ENCODE data around the gene CALY.
"Not testable (repeated sequence)": the region's sequence is repeated elsewhere in the genome, so short reads cannot be mapped to it uniquely, and the experiment has no call there.

The CALY gene

DNA sequence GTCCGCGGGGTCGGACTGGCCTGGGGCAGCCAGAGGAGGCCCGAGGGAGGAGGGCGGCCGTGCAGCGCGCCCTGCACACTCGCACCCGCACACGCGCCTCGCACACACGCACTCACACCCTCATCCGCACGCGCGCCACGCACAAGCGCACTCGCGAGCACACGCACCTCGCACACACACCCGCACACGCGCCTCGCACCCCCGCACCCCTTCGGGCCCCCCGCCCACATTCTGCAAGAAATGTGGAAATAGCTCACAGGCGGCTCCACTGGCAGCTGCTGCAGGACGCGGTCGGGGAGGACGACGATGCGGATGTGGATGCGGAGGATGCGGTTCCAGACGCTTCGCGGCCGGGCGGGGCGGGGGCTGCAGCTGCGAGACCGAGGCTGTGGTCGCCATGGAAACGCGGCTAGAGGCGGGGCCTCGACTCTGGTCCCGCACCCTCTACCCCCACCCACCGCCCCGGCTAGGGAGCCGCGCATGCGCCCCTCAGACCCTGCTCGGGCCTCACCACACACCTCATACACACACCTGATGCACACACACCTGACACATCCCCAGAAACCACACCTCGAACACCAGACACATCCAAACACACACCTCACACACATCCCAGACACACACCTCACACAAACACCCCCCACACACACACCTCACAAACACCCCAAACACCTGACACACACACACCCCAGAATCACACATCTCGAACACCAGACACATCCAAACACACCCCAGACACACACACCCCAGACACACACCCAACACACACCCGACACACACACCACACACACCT is at the start of gene CALY:
CALY (minus strand) TSS at position 320 of the 793 bp plus-strand sequence. CDS start 7,907 bp downstream, outside the sequence.
- DNase-seq = peak; percentile 79

GRCh38 chr10:133385214-133385613 is 48.5 kb upstream of the CALY start:
- DNase-seq = no peak

GRCh38 chr10:133384071-133384470 is 47.4 kb upstream of the CALY start:
- DNase-seq = no peak

- DNase-seq = no peak
Measured at GRCh38 chr10:133383551-133383950, 46.9 kb upstream of the CALY start.

GRCh38 chr10:133381036-133381435 is 44.3 kb upstream of the CALY start:
- DNase-seq = no peak

DNA sequence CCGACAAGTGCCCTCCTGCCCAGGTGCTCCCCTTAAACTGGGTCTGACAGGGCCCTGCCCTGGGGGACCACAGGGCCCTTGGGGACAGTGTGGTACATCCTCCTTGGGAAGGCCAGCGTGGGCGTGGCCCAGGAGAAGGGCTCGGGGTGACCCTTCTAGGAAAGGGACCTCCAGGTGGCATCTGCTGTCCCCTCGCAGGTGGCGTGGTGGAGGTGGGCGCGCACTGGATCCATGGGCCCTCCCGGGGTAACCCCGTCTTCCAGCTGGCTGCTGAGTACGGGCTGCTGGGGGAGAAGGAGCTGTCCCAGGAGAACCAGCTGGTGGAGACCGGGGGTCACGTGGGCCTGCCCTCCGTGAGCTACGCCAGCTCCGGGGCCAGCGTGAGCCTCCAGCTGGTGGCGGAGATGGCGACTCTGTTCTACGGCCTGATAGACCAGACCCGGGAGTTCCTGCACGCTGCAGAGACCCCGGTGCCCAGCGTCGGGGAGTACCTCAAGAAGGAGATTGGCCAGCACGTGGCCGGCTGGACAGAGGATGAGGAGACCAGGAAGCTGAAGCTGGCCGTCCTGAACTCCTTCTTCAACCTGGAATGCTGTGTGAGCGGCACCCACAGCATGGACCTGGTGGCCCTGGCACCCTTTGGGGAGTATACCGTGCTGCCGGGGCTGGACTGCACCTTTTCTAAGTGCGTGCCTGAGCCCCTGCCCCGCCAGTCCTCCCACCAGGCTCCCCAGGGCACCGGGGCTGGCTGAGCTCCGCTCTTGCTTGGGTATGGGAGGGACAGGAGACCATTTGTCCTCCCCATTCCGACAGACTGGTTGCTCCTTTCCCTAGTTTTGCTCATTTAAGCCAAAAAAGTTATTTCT is 43.3 kb upstream of the CALY start:
- no peak for DNase-seq

DNA sequence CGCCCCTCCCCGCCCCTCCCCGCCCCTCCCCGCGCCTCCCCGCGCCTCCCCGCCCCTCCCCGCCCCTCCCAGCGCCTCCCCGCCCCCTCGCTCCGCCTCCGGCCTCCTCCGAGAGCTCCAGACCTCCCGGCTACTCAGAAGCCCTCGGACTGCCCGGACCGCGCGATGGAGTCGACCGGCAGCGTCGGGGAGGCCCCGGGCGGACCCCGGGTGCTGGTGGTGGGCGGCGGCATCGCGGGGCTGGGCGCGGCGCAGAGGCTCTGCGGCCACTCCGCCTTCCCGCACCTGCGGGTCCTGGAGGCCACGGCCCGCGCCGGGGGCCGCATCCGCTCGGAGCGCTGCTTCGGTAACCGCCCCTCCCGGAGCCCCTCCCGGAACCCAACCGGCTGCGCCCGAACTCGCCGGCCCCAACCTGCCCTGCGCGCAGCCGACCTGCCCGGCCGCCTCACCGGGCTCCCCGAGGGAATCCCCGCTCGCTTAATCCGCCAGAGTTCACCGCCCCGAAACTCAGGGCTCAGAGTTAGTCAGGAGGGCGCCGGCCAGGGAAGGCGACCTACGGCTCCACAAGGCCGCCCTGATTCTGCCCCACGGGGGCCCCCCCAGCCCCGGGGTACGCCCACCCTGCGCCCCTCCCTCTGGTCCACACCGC is 42.6 kb upstream of the CALY start, which contains the start of gene PAOX:
PAOX (plus strand) TSS at position 111 of the 649 bp plus-strand sequence; CDS start at position 166, 55 bp downstream.
- peak; percentile 59 for DNase-seq

DNA sequence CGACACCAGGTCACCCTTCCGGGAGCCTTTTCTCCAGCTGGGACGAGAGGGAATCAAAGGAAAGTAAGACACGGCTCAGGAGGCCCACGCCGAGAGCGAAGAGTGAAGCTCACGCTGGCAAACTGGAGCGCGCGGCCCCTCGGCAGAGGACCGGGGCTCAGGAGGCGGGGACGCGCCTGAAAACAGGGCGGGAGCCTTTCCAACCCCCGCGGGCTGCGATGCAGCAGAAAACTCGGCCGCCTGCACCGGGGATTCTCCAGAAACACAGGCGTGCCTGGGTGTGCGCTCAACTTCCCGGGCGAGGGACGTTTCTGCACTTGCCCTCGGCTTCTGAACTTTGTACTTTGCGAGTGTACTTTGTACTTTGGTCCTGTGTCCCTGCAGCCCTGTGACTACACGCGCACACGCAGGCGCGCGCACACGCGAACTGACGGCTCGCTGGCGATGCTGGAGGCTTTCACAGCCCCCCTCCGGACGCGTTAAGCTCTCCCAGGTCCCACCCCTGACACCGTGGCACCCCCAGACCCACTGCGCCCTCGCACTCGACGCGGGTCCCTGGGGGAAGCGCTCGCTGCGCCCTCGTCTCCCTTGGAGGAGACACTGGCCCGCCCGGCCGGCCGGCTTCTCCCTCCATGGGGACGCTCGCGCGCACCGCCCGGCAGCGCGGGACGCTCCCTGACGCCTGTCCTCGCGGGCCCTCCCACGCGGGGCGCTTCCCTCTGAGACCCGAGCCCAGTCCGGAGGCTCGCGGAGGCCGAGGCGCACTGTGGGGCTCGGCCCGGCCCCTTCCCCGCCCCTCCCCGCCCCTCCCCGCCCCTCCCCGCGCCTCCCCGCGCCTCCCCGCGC is 41.8 kb upstream of the CALY start:
- DNase-seq = peak; percentile 64

DNA sequence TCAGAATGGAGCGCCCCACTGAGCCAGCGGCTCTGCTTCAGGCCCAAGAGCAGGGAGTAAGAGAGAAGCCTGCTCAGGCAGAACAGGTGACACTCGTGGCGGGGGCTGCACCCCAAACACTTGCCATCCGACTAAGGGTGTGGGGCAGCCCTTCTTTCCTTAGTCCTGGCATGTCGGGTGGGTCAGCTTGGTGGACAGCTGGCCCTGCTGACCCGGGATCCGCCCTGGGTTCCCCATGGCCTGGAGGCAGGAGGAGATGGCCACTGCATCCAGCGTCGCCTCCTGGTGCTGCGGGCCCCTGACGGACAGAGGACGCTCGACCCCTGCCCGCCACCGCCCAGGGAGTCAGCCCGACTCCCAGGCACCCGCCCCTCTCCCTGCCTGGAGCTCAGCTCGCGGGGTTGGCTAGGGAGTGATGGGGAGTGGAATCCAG is 41.1 kb upstream of the CALY start:
- no peak for DNase-seq

- DNase-seq = no peak
Measured at GRCh38 chr10:133377025-133377817, 40.5 kb upstream of the CALY start.

DNA sequence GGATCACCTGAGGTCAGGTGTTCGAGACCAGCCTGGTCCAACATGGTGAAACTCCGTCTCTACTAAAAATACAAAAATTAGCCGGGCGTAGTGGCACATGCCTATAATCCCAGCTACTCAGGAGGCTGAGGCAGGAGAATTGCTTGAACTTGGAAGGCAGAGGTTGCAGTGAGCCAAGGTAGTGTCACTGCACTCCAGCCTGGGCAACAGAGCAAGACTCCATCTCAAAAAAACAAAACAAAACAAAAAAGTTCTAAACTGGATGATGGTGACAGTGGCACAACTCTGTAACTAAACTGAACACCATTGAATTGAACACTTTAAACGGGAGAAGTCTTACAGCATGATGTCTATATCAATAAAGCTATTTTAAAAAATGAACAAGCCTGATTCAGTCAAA is 39.5 kb upstream of the CALY start:
- not testable (repeated sequence) for DNase-seq

GRCh38 chr10:133375357-133376115 is 38.8 kb upstream of the CALY start:
- no peak for DNase-seq

DNA sequence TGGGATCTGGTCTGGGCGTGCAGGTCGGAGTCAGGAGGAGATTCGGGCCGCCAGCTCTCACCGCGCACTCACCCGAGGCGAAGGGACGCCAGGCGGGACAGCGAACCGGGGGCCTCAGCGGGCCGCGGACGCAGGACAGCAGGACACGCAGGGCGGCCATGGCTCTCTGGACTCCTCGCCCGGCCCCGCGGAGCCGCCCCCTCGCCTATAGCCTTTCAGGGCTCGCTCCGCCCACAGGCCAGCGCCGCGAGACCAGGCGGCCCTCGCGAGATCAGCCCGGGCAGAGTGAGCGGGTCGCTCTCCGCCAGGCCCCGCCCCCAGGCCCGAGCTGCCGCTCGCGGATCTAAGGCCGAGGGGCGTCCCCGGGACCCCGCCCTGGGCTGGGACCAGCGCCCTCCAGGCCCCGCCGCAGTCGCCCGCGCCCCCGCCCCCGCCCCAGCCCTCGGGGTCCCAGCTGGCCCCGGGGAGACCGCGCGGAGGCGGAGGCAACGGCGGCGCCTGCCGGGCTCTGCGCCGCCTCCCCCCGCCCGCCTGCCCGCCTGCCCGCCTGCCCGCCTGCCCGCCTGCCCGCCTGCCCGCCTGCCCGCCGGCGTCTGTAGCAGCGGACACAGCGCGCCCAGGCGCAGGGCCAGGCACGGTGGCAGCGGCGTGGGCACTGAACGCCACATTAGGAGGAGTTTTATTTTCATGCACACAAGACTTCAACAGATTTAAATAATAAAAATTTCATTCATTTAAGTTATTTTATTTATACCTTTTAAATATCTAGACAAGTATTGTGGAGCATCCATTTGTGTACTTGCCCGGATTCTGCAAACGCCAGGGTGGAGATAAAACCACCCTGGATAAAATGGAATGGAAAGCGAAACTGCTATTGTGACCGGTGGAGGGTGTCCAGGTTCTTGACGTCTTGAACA is 36.7 kb upstream of the CALY start, which contains the start of gene ECHS1:
ECHS1 (minus strand) TSS at position 181 of the 917 bp plus-strand sequence; CDS start at position 160, 21 bp downstream.
- DNase-seq = peak; percentile 96

GRCh38 chr10:133372507-133372906 is 35.8 kb upstream of the CALY start:
- DNase-seq = no peak

- no peak for DNase-seq
Measured at GRCh38 chr10:133370030-133370786, 33.5 kb upstream of the CALY start.

GRCh38 chr10:133368153-133368552 is 31.5 kb upstream of the CALY start:
- DNase-seq = no peak

GRCh38 chr10:133367461-133367860 is 30.8 kb upstream of the CALY start:
- not testable (repeated sequence) for DNase-seq

GRCh38 chr10:133366751-133367150 is 30.1 kb upstream of the CALY start:
- DNase-seq = no peak

GRCh38 chr10:133366130-133366478 is 29.4 kb upstream of the CALY start:
- DNase-seq = no peak

Measured in activated naive CD4-positive, alpha-beta T cell treated with anti-CD3 and anti-CD28 coated beads, Interleukin-2, amount 50 U/mL, for 16 hours (primary cell).